NCI-H748 (cell line): Measurements from ENCODE around the gene SEC24D.

Experiments
- DNase-seq: peaks from one replicate; lab custom pipeline; 2025; ENCODE audit not compliant: unreplicated experiment; lab: John Stamatoyannopoulos, UW

The SEC24D gene

DNA sequence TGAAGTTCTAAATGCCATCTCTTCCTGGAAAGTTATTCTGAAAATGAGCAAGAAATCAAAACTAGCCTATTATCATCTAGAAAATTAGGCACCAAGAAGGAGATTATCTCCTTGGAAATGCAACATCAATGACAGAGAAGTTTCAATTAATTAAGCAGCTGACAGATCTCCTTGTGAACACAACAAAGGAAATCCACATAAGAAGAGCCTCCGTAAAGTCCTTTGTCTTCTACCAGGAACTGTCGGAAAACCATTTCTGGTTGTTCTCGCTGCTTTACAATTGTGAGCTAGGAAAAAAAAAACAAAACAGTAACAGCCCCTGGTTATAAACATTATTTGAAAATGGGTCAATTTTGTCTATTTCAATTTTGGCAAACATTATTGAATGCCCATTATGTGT lies 112.6 kb downstream of the SEC24D start:
- DNase-seq, result no peak

DNA sequence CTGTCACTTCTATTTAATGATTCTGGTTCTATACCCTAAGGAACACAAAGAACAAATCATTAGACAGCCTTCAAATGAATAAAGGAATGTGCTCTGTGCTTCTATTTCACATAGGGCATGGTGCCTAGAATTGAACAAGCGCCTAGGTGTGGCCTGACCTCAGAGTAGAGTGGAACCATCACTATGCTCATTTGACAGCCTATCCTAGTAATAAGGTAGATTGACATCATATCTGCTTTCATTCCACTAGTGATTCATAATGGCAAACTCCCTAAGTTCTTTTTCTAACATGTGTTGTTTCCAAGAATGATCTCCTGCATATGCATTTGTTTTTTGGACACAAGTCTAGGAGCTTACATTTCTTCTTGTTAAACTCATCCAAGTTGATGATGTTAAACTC lies 114.2 kb downstream of the SEC24D start:
- DNase-seq, result no peak

DNA sequence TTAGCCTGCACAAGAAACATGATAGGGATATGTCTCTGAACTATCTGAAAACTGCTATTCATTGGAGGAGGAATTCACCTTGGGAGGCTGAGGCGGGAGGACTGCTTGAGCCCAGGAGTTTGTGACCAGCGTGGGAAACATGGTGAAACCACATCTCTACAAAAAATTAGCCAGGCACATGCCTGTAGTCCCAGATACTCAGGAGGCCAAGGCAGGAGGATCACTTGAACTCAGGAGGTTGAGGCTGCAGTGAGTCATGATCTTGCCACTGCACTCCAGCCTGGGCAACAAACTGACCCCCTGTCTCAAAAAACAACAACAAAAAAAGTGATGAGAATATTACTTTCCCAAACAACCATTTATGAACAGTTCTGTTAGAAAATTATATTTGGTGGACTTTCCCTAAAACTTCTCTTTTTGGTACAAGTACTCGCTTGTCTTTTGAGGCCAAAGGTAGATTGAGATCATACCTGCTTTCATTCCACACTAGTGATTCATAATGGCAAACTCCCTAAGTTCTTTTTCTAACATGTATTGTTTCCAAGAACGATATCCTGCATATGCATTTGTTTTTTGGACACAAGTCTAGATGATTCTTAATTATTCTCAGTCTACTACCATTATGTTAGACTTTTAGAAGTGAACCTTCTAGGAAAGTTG lies 117.3 kb downstream of the SEC24D start:
- no peak for DNase-seq

DNA sequence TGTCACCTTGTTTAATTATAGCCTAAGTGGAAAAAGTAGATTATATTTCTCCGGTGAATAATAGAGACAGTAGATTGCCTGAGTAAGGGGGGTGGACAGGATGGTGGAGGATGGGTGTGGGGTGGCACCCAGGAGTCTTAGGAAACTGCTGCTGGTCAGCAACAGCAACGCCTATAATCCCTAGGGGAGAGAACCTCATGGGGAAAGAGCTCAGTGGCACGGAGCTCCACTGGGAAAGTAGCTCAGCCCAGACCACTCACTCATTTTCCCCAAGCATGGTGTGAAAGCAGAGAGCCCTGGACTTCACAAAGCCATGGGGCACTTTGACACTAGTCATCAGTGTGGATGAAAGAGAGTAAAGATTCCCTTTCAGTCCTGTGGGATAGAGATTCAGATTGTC lies 119.6 kb downstream of the SEC24D start:
- no peak for DNase-seq

DNA sequence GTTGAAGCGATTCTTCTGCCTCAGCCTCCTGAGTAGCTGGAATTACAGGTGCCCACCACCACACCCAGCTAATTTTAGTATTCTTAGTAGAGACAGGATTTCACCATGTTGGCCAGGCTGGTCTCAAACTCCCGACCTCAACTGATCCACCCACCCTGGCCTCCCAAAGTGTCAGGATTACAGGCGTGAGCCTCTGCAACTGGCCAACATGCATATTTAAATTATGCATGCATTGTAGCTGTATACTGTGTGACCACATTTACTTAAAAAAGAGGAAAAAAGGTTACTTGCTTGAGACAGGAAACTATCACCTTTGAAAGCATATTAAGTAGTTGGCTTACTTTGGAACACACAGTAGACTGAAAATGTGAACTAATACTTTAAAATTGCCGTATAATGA lies 121.2 kb downstream of the SEC24D start:
- DNase-seq, result no peak

DNA sequence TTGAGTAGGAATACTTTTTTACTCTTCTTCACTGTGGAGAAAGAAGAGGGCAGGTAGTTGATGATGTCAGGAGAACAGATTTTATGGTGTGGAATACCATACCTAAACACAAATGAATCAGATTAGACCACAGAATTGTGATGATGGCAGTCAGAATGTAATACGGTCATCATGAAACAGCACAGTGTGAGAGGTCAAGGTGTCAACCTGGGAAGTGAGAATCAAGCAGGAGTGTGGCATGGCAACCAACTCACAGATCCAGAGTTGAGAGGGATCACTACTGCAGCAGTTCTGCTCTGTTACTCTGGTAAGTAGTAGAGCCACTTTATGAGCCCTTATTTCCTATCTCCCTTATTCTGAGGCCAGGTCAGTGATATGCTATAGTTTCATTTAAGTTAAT lies 123.1 kb downstream of the SEC24D start:
- no peak for DNase-seq

DNA sequence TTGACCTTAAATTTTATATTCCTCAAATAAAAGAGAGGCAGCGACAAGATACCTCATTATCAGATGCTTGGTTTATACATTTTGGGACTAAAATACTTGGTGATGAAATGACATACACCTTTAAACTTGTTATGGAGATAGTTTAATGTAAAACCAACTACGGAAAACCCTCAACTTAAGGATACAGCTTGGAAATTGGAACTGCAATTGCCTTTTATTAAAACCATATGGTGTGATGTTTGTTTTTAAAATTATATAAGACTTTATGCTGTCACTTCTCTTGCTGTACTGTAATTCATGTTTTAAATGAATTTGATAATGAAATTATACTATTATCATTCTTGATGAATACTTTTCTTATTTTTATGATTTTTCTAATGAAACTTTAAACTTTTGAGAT lies 124.9 kb downstream of the SEC24D start:
- no peak for DNase-seq

DNA sequence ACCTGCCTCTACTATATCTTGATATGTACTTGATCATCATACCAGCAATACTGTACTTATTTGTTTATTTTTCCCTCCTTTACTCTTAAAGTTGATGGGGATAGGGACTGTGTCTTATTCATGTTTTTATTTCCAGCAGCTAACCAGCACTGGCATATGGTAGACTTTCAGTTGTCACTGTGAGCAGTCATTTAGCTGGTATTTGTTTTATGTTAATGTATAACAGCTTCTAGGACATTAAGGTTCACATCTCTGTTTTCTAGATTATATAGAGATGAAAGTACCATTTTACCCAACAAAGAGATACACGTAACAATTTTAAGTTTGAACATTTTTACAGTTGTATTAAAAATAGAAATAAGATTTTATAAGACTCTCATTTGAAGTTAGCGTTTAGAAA lies 132.8 kb downstream of the SEC24D start:
- DNase-seq, result no peak

DNA sequence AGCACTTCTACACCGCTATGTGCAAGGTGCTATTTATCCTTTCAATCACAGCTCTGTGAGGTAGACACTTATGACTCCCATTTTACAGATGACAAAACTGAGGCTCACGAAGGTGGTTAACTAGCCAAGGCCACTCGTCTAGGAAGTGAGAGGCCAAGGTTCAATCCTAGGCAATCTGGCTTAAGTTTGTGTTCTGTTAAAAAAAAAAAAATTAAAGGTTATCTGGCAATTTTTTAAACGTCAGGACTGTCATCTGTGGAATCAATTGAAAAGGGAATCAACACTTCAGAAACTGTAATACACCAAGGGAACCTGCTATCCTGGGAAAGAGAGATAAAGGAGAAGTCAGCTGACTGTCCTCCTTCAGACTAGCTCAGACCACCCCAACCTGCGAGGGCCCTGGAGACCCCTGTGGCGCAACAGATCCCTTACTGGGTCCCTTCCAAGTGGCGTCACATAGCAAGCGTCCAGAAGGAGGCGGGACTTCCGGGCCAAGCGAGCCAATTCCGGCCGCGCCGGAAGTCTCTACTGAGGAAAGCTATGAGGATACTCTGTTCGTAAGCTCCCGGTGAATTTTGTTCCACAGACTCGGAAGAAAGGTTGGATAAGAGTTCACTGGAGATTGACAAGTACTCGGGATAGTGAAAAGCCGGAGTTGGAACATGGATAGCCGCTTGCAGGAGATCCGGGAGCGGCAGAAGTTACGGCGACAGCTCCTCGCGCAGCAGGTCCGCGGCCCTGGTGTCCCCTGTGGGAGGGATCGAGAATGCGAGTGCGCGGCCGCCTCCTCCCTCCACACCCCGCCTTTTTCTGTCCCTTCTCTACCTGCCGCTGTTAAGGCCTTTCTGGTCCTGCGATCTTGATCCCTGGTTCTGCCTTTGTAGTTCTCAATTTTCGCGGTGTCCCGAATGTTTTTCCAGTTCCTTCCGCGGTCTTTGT lies 150.8 kb downstream of the SEC24D start, which contains the start of gene METTL14:
Gene METTL14 (plus strand): TSS at position 520 of the 939 bp plus-strand sequence. CDS start 143 bp downstream, at position 663.
- DNase-seq, result peak; percentile 93

DNA sequence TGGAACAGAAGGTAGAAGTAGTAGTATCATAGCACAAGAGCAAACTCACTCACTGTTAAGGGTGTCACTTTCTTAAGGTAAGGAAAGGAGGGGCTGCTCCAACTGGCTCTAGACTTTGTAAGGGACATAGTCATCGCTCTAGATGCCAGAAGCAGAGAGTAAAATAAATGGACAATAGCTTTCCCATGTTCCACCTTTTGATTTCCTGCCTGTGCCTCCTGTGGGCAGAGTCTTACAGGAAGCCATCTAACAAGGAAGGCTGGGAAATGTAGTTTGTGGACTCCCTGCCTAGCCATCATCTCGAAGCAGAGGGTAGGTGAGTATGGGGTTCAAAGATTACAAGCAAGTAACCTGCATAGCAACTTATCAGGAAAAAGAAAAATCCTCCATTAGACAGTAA lies 152.4 kb downstream of the SEC24D start:
- peak; percentile 36 for DNase-seq

DNA sequence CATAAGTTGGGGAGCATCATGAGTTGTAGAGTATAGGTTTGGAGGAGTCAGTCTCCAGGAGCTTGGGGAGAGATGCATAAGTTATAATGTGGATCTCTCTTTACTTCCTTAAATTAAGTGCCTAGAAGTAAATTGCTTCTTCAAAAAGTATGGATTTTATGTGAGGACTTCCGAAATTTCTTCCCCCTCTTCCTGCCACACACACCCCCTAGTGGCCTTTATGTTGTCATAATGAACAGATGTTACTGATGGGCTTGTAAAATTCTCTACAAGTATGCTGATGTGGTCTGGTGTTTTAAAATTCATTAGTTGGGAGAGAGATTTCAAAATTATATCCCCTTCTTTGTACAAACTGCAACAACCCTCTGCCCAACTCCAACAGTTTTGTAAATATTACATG lies 153.0 kb downstream of the SEC24D start:
- no peak for DNase-seq

DNA sequence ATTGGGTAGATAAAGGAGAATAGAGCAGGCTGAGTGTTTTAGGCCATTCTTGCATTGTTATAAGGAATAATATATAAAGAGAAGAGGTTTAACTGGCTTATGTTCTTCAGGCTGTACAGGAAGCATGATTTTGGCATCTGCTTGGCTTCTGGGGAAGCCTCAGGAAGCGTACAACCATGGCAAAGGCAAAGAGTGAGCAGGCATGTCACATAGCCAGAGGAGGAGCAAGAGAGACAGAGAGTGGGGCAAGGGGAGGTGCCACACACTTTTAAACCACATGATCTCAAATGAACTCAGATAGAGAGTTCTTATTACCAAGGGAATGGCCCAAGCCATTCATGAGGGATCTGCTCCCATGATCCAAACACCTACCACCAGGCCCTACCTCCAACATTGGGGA lies 155.1 kb downstream of the SEC24D start:
- no peak for DNase-seq

DNA sequence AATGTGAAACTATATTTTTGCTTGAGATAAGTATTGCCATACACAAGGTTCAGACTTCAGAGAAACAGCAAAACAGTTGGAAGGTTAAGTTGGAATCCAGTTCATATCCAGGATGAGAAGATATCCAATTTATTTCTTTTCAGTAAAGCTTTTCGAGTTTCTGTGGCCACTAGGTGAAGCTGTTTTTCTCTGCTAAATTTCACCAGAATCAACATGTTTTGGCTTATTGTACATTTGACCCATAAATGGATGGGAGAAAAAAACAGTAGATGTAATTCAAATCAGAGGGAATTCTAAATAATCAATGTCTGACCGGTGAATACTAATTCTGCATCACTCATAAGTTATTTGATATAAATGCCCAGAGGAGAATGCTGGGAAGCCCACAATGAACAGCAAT lies 159.8 kb downstream of the SEC24D start:
- no peak for DNase-seq
